GM18498 (cell line): ENCODE data around the gene PPIP5K2.

Experiments
- ATAC-seq: cut with Tn5 transposase; IDR thresholded peaks from one replicate; pipeline ENCODE4 v1.9.1; 2021; ENCODE audit warnings: mild to moderate bottlenecking, moderate library complexity; ENCODE audit not compliant: unreplicated experiment

Gene PPIP5K2

GRCh38 chr5:103235891-103236290 is 115.8 kb downstream of the PPIP5K2 start:
- ATAC-seq, result no peak

- no peak for ATAC-seq
Observed at GRCh38 chr5:103237778-103238177, 117.7 kb downstream of the PPIP5K2 start.

GRCh38 chr5:103243665-103244064 is 123.6 kb downstream of the PPIP5K2 start:
- ATAC-seq, result no peak

- no peak for ATAC-seq
Observed at GRCh38 chr5:103244398-103244797, 124.3 kb downstream of the PPIP5K2 start.

GRCh38 chr5:103245761-103246160 is 125.7 kb downstream of the PPIP5K2 start:
- no peak for ATAC-seq

- no peak for ATAC-seq
Observed at GRCh38 chr5:103247118-103247517, 127.0 kb downstream of the PPIP5K2 start.

GRCh38 chr5:103249068-103249467 is 129.0 kb downstream of the PPIP5K2 start:
- no peak for ATAC-seq

- no peak for ATAC-seq
Observed at GRCh38 chr5:103254921-103255320, 134.8 kb downstream of the PPIP5K2 start.

GRCh38 chr5:103255691-103256090 is 135.6 kb downstream of the PPIP5K2 start:
- no peak for ATAC-seq

- ATAC-seq, result no peak
Observed at GRCh38 chr5:103256178-103256577, 136.1 kb downstream of the PPIP5K2 start.

- ATAC-seq, result peak; percentile 84
Observed at GRCh38 chr5:103258368-103258956, 138.4 kb downstream of the PPIP5K2 start, which contains the start of gene MACIR. MACIR (plus strand) TSS chr5:103258763; CDS start chr5:103275920, 17,157 bp downstream.

- ATAC-seq, result peak; percentile 47
Observed at GRCh38 chr5:103258957-103259704, 139.0 kb downstream of the PPIP5K2 start.

- no peak for ATAC-seq
Observed at GRCh38 chr5:103259705-103260355, 139.7 kb downstream of the PPIP5K2 start.

GRCh38 chr5:103260951-103261350 is 140.8 kb downstream of the PPIP5K2 start:
- peak; percentile 28 for ATAC-seq
